H1 (cell line): Measurements from ENCODE around the gene NOP9. TPM values are rescaled to one million over a fixed set of nuclear protein-coding genes. Genes with fewer than 3 reads are reported as not detected.

Experiments
- CTCF ChIA-PET: fragments of 300-600 bp; sonication (Branson Sonifier 250); formaldehyde crosslinking; loops from one replicate; lab custom pipeline; 2021; ENCODE audit not compliant: partially characterized antibody; lab: Charles Lee
- POLR2A ChIA-PET: fragments of 300-600 bp; sonication (Branson Sonifier 250); formaldehyde crosslinking; loops from one replicate; lab custom pipeline; 2021; ENCODE audit warnings: inconsistent platforms; ENCODE audit not compliant: partially characterized antibody; lab: Charles Lee
- DNase-seq, 2 experiments: peaks; one replicate each; pipeline versions ENCODE4 v3.0.0 to v3.0.0-alpha.2; 2010 to 2022; ENCODE audit warnings: low spot score in 2 of 2, low read depth in 1 of 2, mixed read lengths in 1 of 2
- FAIRE-seq: peaks from 2 replicates; lab custom pipeline; 2011; peaks lifted over from hg19 to GRCh38; lab: Jason Lieb, UNC
- H2AFZ ChIP-seq: 2 replicates; pipeline ENCODE4 v1.8.1; 2012; ENCODE audit warnings: low read length, inconsistent platforms
- H2AK5ac ChIP-seq: 2 replicates; pipeline ENCODE4 v1.6.1; 2013; ENCODE audit warnings: low read depth, low read length
- H2BK120ac ChIP-seq: replicated peaks from 2 replicates; pipeline ENCODE3; 2013; ENCODE audit warnings: low read depth, low read length, inconsistent platforms
- H2BK12ac ChIP-seq: 2 replicates; pipeline ENCODE4 v1.6.1; 2013; ENCODE audit warnings: low read depth, low read length
- H2BK15ac ChIP-seq: 2 replicates; pipeline ENCODE4 v1.6.1; 2013; ENCODE audit warnings: low read length
- H2BK20ac ChIP-seq: 2 replicates; pipeline ENCODE4 v1.6.1; 2013; ENCODE audit warnings: low read length
- H2BK5ac ChIP-seq: 2 replicates; pipeline ENCODE4 v1.6.1; 2013; ENCODE audit warnings: low read depth, low read length
- H3K14ac ChIP-seq: 2 replicates; pipeline ENCODE4 v1.6.1; 2013; ENCODE audit warnings: inconsistent platforms; ENCODE audit not compliant: insufficient read length
- H3K18ac ChIP-seq: 2 replicates; pipeline ENCODE4 v1.6.1; 2013; ENCODE audit warnings: low read length; ENCODE audit errors: extremely low read depth
- H3K23ac ChIP-seq: 2 replicates; pipeline ENCODE4 v1.6.1; 2013; ENCODE audit warnings: inconsistent platforms; ENCODE audit not compliant: insufficient read length
- H3K23me2 ChIP-seq: 2 replicates; pipeline ENCODE4 v1.6.1; 2013; ENCODE audit warnings: low read depth, low read length
- H3K27ac ChIP-seq: 2 replicates; pipeline ENCODE4 v1.6.1; 2011; ENCODE audit warnings: low read depth, low read length, inconsistent platforms
- H3K27me3 ChIP-seq, 4 experiments: replicated peaks in 1 of 4; 1 replicate in 1 of 4; 2 replicates in 3 of 4; pipeline versions ENCODE4 v1.6.1 to v1.8.1; 2011 to 2013; ENCODE audit warnings: low read length in 3 of 4, mild to moderate bottlenecking in 3 of 4, inconsistent platforms in 2 of 4, mixed read lengths in 2 of 4, moderate library complexity in 1 of 4; ENCODE audit not compliant: control insufficient read depth in 3 of 4, insufficient read depth in 3 of 4; ENCODE audit errors: extremely low read depth in 1 of 4
- H3K36me3 ChIP-seq, 4 experiments: 2 replicates each; pipeline versions ENCODE4 v1.6.1 to v1.8.1; 2011 to 2013; ENCODE audit warnings: mild to moderate bottlenecking in 4 of 4, low read length in 3 of 4, moderate library complexity in 2 of 4, control low read depth in 1 of 4, inconsistent platforms in 1 of 4; ENCODE audit not compliant: insufficient read depth in 4 of 4, control insufficient read depth in 2 of 4
- H3K4ac ChIP-seq: replicated peaks from 2 replicates; pipeline ENCODE3; 2013; ENCODE audit warnings: low read length, low read depth, mixed read lengths, inconsistent platforms; ENCODE audit not compliant: insufficient read length
- H3K4me1 ChIP-seq, 4 experiments: replicated peaks in 1 of 4; 1 replicate in 1 of 4; 2 replicates in 3 of 4; pipeline versions ENCODE4 v1.6.1 to v1.8.1; 2011 to 2013; ENCODE audit warnings: low read length in 3 of 4, inconsistent platforms in 2 of 4, mixed read lengths in 1 of 4; ENCODE audit not compliant: insufficient read depth in 4 of 4, control insufficient read depth in 3 of 4
- H3K4me2 ChIP-seq, 2 experiments: 2 replicates each; pipeline versions ENCODE4 v1.6.1 to v1.8.1; 2011 to 2013; ENCODE audit warnings: low read depth in 2 of 2, low read length in 2 of 2, control low read depth in 1 of 2, inconsistent platforms in 1 of 2, mild to moderate bottlenecking in 1 of 2; ENCODE audit not compliant: insufficient read depth in 1 of 2
- H3K4me3 ChIP-seq, 4 experiments: fragments of 200-600, 300-600 bp in 1 of 4; sonication (generic), shearing (Covaris generic), sonication (Bioruptor Twin) in 1 of 4; 2 replicates each; pipeline versions ENCODE4 v1.5.1 to v1.8.1; 2011 to 2016; ENCODE audit warnings: low read length in 4 of 4, low read depth in 3 of 4, control low read depth in 2 of 4, inconsistent platforms in 2 of 4, mild to moderate bottlenecking in 2 of 4, mixed read lengths in 1 of 4, moderate library complexity in 1 of 4; ENCODE audit not compliant: insufficient read depth in 2 of 4; ENCODE audit errors: extremely low read depth in 1 of 4
- H3K56ac ChIP-seq: replicated peaks from 2 replicates; pipeline ENCODE3; 2013; ENCODE audit warnings: low read depth, mild to moderate bottlenecking, mixed read lengths, low read length, inconsistent platforms; ENCODE audit not compliant: insufficient read length
- H3K79me1 ChIP-seq: 2 replicates; pipeline ENCODE4 v1.6.1; 2013; ENCODE audit warnings: low read depth, low read length, control low read depth
- H3K79me2 ChIP-seq, 2 experiments: 2 replicates each; pipeline versions ENCODE4 v1.6.1 to v1.8.1; 2012 to 2013; ENCODE audit warnings: low read length in 2 of 2, mild to moderate bottlenecking in 2 of 2, inconsistent platforms in 1 of 2; ENCODE audit not compliant: insufficient read depth in 2 of 2, control insufficient read depth in 1 of 2
- H3K9ac ChIP-seq, 4 experiments: replicated peaks in 1 of 4; 1 replicate in 1 of 4; 2 replicates in 3 of 4; pipeline versions ENCODE4 v1.6.1 to v1.8.1; 2011 to 2013; ENCODE audit warnings: low read depth in 3 of 4, low read length in 3 of 4, control low read depth in 2 of 4, mild to moderate bottlenecking in 2 of 4, moderate library complexity in 2 of 4, inconsistent platforms in 1 of 4; ENCODE audit errors: extremely low read depth in 1 of 4
- H3K9me3 ChIP-seq, 2 experiments: 2 replicates each; pipeline versions ENCODE4 v1.6.1 to v1.8.1; 2012 to 2013; ENCODE audit warnings: mild to moderate bottlenecking in 2 of 2, moderate library complexity in 2 of 2, control low read depth in 1 of 2, inconsistent platforms in 1 of 2, low read depth in 1 of 2, low read length in 1 of 2, mixed read lengths in 1 of 2; ENCODE audit not compliant: insufficient read depth in 2 of 2
- H4K20me1 ChIP-seq, 2 experiments: replicated peaks in 1 of 2; 2 replicates each; pipeline versions ENCODE3 to v1.8.1; 2011 to 2013; ENCODE audit warnings: inconsistent platforms in 2 of 2, low read length in 2 of 2, mild to moderate bottlenecking in 1 of 2; ENCODE audit not compliant: insufficient read depth in 2 of 2, control insufficient read depth in 1 of 2
- H4K5ac ChIP-seq: 2 replicates; pipeline ENCODE4 v1.6.1; 2013; ENCODE audit warnings: low read length, low read depth, mixed read lengths, inconsistent platforms; ENCODE audit not compliant: insufficient read length
- H4K8ac ChIP-seq: 2 replicates; pipeline ENCODE4 v1.8.0; 2013; ENCODE audit warnings: mild to moderate bottlenecking, moderate library complexity, low read length, inconsistent platforms; ENCODE audit not compliant: insufficient read depth; ENCODE audit errors: extremely low read depth
- H4K91ac ChIP-seq: replicated peaks from 2 replicates; pipeline ENCODE3; 2013; ENCODE audit warnings: low read length, mixed read lengths, inconsistent platforms; ENCODE audit not compliant: insufficient read length
- JUND ChIP-seq: IDR thresholded peaks from 2 replicates; pipeline ENCODE4 v1.6.1; 2011; ENCODE audit warnings: mild to moderate bottlenecking, improper control_type of control experiment, low read length
- POLR2AphosphoS5 ChIP-seq: IDR thresholded peaks from 2 replicates; pipeline ENCODE4 v1.6.1; 2011; ENCODE audit warnings: low read depth, low read length
- TAF1 ChIP-seq: IDR thresholded peaks from 2 replicates; pipeline ENCODE4 v1.6.1; 2011; ENCODE audit warnings: mild to moderate bottlenecking, low read depth, low read length
- WGBS, 2 experiments: shearing (Covaris generic) in 1 of 2; methylation state at CpG; one replicate each; pipeline versions ENCODE4 v1.1.6 to v1.1.7; 2013 to 2015; ENCODE audit warnings: low lambda C conversion rate in 2 of 2, mixed read lengths in 2 of 2, inconsistent platforms in 1 of 2, low coverage in 1 of 2, missing lambda C conversion rate in 1 of 2; ENCODE audit not compliant: insufficient replicate concordance in 2 of 2, insufficient coverage in 1 of 2, insufficient read length in 1 of 2; ENCODE audit errors: extremely low coverage in 1 of 2, missing lambda C conversion rate in 1 of 2; 5-methylcytosine and 5-hydroxymethylcytosine counted together
- polyA plus RNA-seq, 7 experiments: library from polyadenylated mRNA; depleted of rRNA in 3 of 7; stranded (reverse) in 5 of 7; unstranded in 2 of 7; fragments of >200 nt in 5 of 7; fragments of 200-250 nt in 2 of 7; gene quantifications; 1 replicate in 5 of 7; 2 replicates in 1 of 7; 4 replicates in 1 of 7; pipeline versions ENCODE4 v1.2.1 to v1.2.3, GENCODE V29; 2011 to 2013; ENCODE audit warnings: missing spikeins in 2 of 7, mixed read lengths in 2 of 7
- total RNA-seq: library from RNA; stranded (reverse); fragmentation: NEBNext Ultra II Directional; extraction: Animal tissue kit (Norgen Biotek cat#: 25700); gene quantifications from 2 replicates; pipeline ENCODE4 v1.2.1, GENCODE V29; 2021

Gene NOP9
- total and polyA plus RNA-seq, 2 of the 8 experiments (the other 6 are each of a cell fraction or from before 2014, with no cell fraction given) = 17.8 to 34.8 TPM

DNA sequence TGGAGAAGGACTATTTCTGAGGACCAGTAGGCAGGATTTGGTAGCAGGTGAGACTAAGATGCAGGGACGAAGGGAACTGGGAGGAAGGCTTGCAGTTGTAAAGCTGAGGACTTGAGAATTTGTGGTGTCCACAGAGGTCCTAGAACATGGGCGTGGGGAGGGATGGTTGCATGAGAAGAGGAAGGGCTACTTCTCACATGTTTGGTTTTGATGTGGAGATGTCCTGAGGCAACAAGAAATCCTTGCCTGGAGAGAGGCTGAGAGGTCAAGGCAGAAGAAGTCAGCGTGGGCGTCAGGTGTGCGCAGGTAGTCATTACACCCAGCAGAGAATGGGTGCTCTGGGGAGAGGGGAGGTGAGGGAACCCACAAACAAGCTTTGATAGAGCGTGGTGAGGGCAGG is 22.6 kb upstream of the NOP9 start:
- TF ChIP-seq JUND (no peak), TAF1 (no peak), POLR2AphosphoS5 (no peak)
- ChIA-PET CTCF (interaction anchor here (0.9 to 11.5 kb wide), 5 partner anchors 13 to 41 kb away, joined by 3 to 137 read pairs (median 5); partner anchors contain the start of genes DHRS1 and NOP9), POLR2A (interaction anchor here (0.5 to 1.2 kb wide), 2 partner anchors 49 to 64 kb away, joined by 3 read pairs; no protein-coding TSS in a partner anchor)
- Histone ChIP-seq H3K79me1 (no peaks in the 10 kb centered on the region), H2BK12ac (no peak overlapping the region), H3K9ac (no peak overlapping the region), H2BK20ac (no peak overlapping the region), H3K36me3 (no peaks in the 10 kb centered on the region), H2AK5ac (no peak overlapping the region), H3K4me3 (no peak overlapping the region), H4K8ac (no peak overlapping the region), H2BK120ac (no peak overlapping the region), H2AFZ (no peak overlapping the region), H3K27me3 (no peaks in the 10 kb centered on the region; a peak in 1 of 7 replicates), H3K4ac (no peak overlapping the region), H3K4me1 (no peaks in the 10 kb centered on the region; a peak in 1 of 7 replicates), H3K56ac (no peak overlapping the region), H2BK15ac (no peak overlapping the region), H3K9me3 (no peaks in the 10 kb centered on the region), H4K5ac (no peak overlapping the region), H3K14ac (no peak overlapping the region), H3K23ac (no peak overlapping the region), H4K20me1 (peaks cover 0 to 3% of the 10 kb centered on the region in 2 experiments), H3K27ac (no peak overlapping the region), H4K91ac (no peak overlapping the region), H2BK5ac (no peak overlapping the region), H3K23me2 (no peaks in the 10 kb centered on the region), H3K79me2 (no peaks in the 10 kb centered on the region), H3K4me2 (no peak overlapping the region), H3K18ac (no peak overlapping the region)
- no peak for DNase-seq
- no peak for FAIRE-seq
- 90% methylated on average over 6 of the region's 6 CpGs; no CpG with 5 or more reads in 1 of the 2 experiments for WGBS, 2 experiments
